GM19043 (cell line): Measurements from ENCODE around the gene TSEN34.
"Not testable (repeated sequence)": the region's sequence is repeated elsewhere in the genome, so short reads cannot be mapped to it uniquely, and the experiment has no call there.

Experiments used
- ATAC-seq: cut with Tn5 transposase; IDR thresholded peaks from one replicate; pipeline ENCODE4 v1.9.1; 2021; ENCODE audit warnings: low read depth; ENCODE audit not compliant: unreplicated experiment

The TSEN34 gene

DNA sequence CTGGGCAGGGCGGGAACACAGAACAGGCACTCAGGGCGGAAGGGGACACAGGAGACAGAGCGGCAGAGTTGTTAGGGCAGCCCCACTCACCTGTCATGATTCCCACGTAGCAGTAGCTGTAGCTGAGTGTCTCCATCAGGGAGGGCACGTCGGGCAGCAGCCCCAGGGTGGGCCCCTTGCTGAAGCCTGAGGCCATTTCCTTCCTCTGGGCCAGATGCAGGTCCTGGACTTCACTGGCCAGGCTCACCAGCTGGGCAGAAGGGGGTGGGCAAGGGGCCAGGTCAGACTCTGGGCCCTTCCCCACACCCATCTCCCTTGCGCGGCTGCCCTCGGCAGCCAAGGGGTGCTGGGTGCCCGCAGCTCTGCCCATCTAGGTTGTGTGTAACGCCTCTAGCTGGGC is 7.7 kb upstream of the TSEN34 start:
- ATAC-seq = no peak

- no peak for ATAC-seq
Observed at GRCh38 chr19:54186351-54186750, 4.8 kb upstream of the TSEN34 start.

- ATAC-seq = no peak
Observed at GRCh38 chr19:54186934-54187381, 4.2 kb upstream of the TSEN34 start.

DNA sequence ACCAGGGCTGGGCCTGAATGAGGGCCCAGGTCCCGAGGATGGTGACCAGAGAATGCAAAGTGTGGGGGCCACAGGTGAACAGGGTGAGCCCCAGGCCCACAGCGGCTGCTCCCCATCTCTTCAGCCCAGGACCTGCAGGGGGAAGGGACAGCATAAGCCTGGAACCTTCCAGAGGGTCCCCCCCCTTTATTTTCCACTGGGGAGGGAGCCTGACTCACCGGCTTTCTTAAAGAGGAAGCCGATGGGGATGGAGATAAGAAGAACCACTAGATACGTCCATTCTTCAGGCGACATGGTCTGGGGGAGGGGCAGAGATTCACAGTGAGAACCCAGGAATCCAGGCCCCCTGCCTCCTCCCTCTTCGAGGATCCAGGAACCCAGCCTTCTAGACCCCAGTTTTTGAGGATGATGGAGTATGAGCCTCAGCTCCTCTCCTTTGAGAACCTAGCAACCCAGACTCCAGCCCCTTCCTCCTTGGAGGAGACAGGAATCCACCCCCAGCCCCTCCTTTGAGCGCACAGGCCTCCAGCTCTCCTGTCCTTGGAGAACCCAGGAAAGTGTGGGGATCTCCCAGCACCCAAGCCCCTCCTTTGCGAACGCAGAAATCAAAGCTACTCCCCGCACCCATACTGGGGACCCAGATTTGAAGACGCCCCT is 2.8 kb upstream of the TSEN34 start:
- no peak for ATAC-seq

- peak; percentile 13 for ATAC-seq
Observed at GRCh38 chr19:54189145-54189734, 1.9 kb upstream of the TSEN34 start, which contains the start of gene MBOAT7. Gene MBOAT7 (minus strand): TSS chr19:54189580. CDS start chr19:54188508, 1,072 bp downstream.

DNA sequence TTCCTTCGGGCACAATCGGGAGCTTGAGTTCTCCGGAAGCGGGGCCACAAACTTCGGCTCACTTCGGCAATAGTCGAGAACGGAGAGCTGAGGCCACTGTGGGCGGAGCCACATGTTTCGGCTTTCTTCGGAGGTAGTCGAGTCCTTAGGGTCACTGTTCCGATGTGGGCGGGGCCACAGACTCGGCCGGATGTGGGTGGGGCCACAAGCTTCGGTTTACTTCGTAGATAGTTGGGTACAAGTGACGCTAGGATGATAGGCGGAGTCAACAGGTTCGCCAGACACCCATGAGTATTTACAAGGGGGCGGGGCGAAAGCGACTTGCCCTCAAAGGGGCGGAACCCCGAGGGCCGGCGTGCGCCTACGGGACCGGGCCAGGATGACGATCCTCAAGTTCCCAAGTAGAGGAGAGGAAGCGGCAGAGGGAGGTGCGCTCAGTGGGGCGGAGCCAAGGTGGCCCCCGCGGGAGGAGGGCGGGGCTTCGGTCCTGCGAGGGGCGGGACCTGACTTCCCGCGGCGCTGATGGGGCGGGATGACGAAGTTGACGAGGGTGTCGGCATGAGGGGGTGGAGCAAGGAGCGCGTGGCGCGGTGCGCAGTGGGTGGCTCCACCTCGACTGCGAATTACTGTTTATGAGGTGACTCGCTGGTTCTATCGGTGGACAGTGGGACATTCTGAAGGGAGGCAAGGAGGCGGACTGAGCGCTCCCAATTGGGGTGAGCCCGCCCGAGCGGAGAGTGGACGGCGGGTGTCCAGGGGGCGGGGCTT is 1.2 kb upstream of the TSEN34 start:
- ATAC-seq = peak; percentile 50

DNA sequence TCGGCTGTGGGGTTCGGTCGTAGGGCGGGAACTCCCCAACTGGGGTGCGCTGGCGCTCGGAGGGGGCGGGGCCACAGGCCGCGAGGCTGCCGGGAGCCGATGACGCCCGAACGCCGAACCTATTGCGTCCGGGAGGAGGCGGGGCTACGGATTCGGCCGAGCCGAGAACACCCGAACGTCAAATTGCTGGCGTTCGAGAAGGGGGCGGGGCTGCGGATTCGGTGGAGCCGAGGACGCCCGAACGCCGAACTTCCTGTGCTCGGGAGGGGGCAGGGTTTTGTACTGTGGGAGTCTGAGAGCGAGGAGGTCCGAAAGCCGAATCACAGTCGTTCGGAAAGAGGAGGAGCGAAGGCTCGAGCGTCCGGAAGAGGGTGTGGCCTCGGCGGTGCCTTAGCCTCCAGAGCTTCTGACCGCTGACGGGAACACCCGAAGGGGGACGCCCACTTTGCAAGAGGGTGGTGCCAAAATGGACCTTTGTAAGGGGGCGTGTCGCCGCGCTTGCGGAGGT is 551 bp upstream of the TSEN34 start:
- peak; percentile 43 for ATAC-seq

- no peak for ATAC-seq
Observed at GRCh38 chr19:54191811-54192453, 824 bp downstream of the TSEN34 start.

DNA sequence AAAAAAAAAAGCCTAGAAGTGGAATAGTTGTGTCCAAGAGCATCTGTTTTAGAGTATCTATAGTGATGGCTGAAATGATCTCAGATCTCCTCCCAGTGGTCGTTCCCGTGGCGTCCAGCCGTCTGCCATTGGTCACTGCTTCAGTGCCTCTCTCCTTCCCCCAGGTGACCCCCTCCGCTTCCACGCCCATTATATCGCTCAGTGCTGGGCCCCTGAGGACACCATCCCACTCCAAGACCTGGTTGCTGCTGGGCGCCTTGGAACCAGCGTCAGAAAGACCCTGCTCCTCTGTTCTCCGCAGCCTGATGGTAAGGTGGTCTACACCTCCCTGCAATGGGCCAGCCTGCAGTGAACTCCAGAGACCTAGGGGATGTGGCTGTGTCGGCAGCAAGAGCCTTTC is 1.9 kb downstream of the TSEN34 start:
- ATAC-seq = no peak

DNA sequence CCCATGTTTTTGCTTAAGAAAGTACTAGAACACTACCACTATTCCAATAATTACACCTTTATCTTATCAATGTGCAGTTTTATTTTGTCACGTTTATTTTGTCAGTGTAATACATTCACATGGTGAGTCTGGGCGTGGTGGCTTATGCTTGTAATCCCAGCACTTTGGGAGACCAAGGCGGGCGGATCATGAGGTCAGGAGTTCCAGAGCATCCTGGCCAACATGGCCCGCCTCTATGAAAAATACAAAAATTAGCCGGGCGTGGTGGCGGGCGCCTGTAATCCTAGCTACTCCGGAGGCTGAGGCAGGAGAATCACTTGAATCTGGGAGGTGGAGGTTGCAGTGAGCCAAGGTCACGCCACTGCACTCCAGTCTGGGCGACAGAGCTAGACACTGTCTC is 3.4 kb downstream of the TSEN34 start:
- not testable (repeated sequence) for ATAC-seq

- no peak for ATAC-seq
Observed at GRCh38 chr19:54196536-54196935, 5.4 kb downstream of the TSEN34 start.

- ATAC-seq = no peak
Observed at GRCh38 chr19:54197121-54197520, 6.0 kb downstream of the TSEN34 start.

DNA sequence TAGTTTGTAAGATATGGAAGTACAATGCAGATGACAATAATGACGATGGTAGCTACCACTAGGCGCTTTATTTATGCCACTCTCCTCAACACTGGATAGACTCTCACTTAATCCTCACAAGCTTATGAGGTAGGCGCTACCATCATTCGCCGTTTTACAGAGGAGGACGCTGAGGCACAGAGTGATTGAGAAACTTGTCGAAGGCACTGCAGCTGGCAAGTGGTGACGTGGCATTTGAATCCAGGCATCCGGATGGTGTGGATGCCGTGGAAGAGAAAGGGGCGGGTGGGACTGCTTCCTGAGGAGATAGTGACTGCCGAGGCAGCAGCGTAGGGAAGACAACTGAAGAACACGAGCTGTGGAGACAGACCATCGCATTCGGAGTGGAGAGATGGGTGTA is 8.3 kb downstream of the TSEN34 start:
- ATAC-seq = no peak

DNA sequence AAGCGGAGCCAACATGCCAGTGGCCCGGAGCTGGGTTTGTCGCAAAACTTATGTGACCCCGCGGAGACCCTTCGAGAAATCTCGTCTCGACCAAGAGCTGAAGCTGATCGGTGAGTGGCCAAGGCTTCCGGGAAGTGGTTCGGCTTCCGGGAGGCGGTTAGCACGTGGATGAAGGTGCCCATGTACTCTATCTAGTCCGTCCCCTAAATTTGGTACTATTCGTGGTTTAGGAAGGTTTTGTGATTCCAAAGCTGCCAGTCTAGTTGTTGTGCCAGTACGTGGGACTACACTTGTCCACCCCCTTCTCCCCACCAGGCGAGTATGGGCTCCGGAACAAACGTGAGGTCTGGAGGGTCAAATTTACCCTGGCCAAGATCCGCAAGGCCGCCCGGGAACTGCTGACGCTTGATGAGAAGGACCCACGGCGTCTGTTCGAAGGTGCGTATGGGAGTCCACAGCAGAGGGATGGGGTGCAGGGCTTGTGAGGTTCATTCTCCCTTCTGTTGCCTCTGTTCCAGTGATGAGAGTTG is 10.1 kb downstream of the TSEN34 start:
- ATAC-seq = peak; percentile 9

GRCh38 chr19:54201980-54202379 is 10.9 kb downstream of the TSEN34 start:
- ATAC-seq = no peak

- ATAC-seq = no peak
Observed at GRCh38 chr19:54203151-54203611, 12.1 kb downstream of the TSEN34 start.

- ATAC-seq = no peak
Observed at GRCh38 chr19:54204767-54205468, 13.8 kb downstream of the TSEN34 start.

DNA sequence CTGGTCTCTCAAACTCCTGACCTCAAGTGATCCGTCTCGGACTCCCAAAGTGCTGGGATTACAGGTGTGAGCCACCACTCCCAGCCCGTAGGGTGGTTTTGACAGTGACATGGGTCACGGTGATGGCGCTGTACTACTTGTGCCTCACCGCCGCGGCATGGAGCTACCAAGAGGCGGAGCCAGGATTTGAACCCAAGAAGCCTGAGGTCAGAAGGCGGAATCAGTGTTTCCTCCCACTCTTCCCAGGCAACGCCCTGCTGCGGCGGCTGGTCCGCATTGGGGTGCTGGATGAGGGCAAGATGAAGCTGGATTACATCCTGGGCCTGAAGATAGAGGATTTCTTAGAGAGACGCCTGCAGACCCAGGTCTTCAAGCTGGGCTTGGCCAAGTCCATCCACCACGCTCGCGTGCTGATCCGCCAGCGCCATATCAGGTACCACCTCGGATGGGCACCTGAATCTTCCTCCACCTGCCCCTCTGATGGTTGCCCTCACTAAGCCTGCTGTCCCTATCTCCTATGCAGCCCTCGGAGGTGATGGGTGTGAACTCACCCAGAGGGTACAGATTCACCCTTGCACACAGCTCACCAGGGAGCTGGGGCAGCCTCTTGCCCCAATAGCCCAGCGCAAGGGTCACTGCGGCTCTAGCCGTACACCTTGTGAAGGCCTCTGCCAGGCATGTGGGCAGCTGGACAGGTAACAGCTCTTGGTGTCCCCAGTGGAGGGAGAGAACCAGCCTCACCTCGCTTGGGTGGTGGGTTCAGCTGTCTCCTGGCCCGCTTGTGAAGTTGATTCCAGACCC is 15.1 kb downstream of the TSEN34 start:
- no peak for ATAC-seq

DNA sequence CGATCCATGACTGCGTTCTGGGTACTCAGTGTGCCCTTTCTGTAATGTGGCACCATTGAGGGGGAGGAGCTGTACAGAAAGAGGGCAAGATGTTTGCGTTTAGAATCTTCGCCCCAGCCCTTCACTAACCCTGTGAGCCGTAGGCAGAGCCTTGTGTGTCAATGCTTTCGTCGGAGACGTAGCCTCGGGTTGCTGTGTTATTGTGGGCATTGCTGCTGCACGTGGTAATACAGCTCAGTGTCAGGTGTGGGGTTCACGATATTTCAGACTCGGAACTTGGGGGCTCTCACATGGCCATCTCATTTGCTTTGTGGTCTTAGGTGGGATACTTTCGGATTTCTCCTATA is 15.7 kb downstream of the TSEN34 start:
- no peak for ATAC-seq
